GM21515 (cell line): ENCODE results near the gene NKX6-2.
"Not testable (repeated sequence)": the region's sequence is repeated elsewhere in the genome, so short reads cannot be mapped to it uniquely, and the experiment has no call there.

Experiments used
- ATAC-seq: cut with Tn5 transposase; IDR thresholded peaks from one replicate; pipeline ENCODE4 v1.9.1; 2021; ENCODE audit not compliant: unreplicated experiment

Gene NKX6-2

DNA sequence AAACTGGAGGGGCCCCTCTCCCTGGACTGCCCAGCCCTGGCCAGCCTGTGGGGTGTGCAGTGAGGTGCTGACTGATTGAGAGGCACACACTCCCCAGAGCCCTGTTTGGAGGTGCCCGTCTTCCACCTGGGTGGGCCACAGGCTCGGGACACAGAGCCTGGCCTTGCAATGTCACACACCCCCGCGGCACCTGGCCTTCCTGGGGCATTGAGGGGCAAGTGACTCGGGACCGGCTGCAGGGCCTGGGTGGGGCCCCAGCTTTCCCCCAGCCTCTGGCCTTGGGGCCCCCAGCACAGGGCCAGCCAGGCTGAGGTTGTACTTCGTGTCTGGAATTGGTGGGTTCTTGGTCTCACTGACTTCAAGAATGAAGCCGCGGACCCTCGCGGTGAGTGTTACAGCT is 13.9 kb upstream of the NKX6-2 start:
- ATAC-seq, result no peak

GRCh38 chr10:132798876-132799275 is 12.9 kb upstream of the NKX6-2 start:
- ATAC-seq, result no peak

GRCh38 chr10:132798403-132798802 is 12.5 kb upstream of the NKX6-2 start:
- ATAC-seq, result no peak

- ATAC-seq, result not testable (repeated sequence)
These were observed 12.0 kb upstream of the NKX6-2 start for GRCh38 chr10:132797986-132798385.

DNA sequence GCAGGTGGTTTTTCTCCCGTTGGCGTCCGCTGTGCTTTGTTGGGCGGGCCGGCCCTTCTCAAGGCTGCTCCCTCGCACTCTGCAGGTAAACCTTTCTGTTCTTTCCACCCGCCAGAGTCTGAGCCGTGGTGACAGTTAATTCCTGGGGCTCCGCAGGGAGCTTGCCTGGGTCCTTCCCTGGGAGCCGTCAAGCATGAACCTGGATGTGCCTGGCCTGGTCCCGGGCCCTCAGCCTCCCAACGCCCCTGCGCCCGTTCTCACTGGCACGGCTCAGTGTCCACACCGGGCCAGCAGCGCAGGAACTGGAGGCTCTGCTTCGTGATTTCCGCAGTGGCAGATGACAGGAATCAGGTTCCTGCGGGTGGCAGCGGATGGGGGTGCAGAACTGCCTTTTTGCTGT is 10.9 kb upstream of the NKX6-2 start:
- no peak for ATAC-seq

GRCh38 chr10:132793871-132794849 is 8.2 kb upstream of the NKX6-2 start:
- ATAC-seq, result no peak

- ATAC-seq, result no peak
These were observed 7.3 kb upstream of the NKX6-2 start for GRCh38 chr10:132793213-132793612.

GRCh38 chr10:132792796-132793195 is 6.8 kb upstream of the NKX6-2 start:
- no peak for ATAC-seq

DNA sequence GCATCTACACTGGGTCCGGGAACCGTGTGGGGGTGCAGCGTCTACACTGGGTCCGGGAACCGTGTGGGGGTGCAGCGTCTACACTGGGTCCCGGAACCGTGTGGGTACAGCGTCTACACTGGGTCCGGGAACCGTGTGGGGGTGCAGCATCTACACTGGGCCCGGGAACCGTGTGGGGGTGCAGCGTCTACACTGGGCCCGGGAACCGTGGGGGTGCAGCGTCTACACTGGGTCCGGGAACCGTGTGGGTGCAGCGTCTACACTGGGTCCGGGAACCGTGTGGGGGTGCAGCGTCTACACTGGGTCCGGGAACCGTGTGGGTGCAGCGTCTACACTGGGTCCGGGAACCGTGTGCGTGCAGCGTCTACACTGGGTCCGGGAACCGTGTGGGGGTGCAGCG is 6.2 kb upstream of the NKX6-2 start:
- not testable (repeated sequence) for ATAC-seq

GRCh38 chr10:132790934-132791829 is 5.2 kb upstream of the NKX6-2 start:
- ATAC-seq, result no peak

DNA sequence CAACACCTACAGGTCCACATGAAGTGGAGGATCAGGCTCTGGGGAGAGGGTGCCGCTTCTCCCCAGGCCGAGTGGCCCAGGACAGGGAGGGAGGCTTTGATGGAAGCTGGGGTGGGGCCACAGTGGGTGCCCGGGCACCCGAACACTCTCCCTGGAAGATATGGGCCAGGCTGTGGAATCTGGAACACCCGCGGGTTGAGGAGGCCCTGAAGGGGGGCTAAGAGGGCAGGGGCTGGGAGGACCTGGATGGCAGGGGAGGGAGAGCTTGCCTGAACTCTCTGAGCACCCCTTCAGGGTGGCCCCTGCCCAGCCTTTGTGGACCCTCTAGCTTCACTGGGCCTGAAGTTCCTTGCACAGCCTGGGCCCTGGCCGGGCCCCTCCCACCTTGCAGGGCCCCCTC is 4.5 kb upstream of the NKX6-2 start:
- no peak for ATAC-seq

GRCh38 chr10:132789659-132790148 is 3.8 kb upstream of the NKX6-2 start:
- no peak for ATAC-seq

GRCh38 chr10:132788831-132789219 is 2.9 kb upstream of the NKX6-2 start:
- ATAC-seq, result no peak

DNA sequence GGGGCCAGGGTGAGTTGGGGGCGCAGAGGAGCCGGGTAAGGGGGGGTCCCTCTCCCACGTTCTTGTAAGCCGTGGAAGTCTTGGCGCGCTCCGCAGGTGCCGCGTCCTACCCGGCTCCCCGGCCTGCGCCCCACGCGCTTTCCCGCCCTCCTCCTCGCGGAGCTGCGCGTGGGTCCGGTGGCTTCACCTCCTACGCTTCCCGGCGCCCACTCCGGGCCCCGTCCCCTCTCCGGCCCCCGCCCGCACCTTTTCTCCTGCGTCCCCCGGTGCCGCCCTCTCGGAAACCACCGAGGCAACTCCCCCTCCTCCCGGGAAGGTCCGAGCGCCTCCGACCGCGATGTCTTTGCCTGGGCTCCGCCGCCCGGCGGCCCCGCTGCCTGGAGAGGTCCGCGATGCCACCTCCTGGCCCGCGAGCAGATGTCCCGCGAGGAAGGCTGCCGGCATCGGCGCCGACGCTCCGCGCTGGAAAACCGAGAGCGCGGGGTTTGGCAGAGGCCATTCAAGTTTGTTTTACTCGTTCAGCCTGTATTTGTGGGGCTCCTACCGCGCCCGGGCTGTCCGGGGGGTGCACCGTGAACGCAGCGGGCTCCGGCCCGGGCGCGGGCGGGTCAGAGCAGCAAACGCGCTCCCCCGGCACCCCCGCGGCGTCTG is 2.4 kb upstream of the NKX6-2 start:
- ATAC-seq, result no peak

DNA sequence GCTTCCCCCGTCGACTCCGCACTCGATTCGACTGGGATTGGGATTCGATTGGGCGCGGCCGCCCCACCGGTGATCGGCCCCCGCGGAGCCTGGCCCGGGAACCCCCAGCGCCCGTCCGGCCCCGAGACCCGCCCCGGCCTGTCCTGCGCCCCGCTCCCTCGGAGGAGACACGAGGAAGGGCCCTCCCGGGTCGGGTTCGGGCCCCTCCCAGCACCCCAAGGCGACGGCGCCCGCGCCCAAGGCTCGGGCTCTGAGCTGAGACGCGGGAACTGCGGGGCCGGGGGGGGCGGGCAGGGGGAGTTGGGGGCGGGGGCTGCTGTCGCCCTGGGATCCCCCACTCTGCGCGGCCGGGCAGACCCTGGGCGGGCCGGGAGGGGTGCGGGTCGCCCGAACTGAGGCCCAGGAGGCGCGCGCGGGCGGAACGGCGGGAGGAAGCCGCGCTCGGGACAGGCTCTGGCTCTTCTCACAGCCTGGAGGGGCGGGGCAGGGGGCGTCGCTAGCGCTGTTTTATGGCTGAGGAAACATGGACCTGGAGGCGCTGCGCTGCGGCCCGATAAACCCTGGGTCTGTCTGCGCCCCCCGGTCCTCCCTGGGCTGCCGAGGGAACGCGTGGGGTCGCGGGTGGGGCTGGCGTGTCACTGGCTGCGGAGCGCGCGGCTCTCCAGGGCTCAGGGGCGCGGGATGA is 1.7 kb upstream of the NKX6-2 start:
- ATAC-seq, result no peak

- no peak for ATAC-seq
These were observed 1.0 kb upstream of the NKX6-2 start for GRCh38 chr10:132786884-132787494.

DNA sequence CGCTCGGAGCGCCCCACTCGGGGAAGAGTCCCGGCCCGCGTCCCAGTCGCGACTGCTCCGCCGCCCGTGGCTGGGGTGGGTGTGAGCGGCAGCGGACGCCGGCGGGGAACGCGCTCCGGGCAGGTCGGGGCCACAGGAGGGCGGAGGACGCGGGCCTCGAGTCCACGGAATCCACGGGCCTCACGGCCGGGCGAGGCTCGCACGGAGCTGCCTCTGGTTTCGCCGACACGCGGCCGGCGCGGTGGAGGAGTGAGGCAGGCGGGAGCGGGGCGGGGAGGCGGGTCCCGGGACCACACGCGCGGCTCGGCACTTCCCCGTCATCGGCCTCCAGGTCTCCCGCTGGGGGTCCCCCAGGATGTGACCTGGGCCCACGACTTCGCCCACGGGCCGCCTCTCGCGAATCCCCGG is 533 bp upstream of the NKX6-2 start:
- no peak for ATAC-seq

- ATAC-seq, result no peak
These were observed 853 bp downstream of the NKX6-2 start for GRCh38 chr10:132784866-132785722.
